Psoas muscle (tissue), 8 donors: Measurements from ENCODE around the gene PLPPR1. TPM values are rescaled to one million over a fixed set of nuclear protein-coding genes. Genes with fewer than 3 reads are reported as not detected.

Experiments used
- ATAC-seq, 4 donors: fragments of 200-7000 bp; cut with Tn5 transposase; one replicate each; pipeline ENCODE4 v1.9.1; 2020; ENCODE audit warnings: moderate library complexity in 3 of 4, mild to moderate bottlenecking in 2 of 4
- DNase-seq, 2 donors: peaks; one replicate each; pipeline ENCODE4 v3.0.0-alpha.2; 2020
- H3K27ac ChIP-seq: fragments of 200-600 bp; one replicate; pipeline ENCODE4 v1.8.0; 2022
- H3K27me3 ChIP-seq, 3 donors: fragments of 200-600 bp in 1 of 3; one replicate each; pipeline versions ENCODE4 v1.6.1 to v1.8.0; 2013 to 2022; ENCODE audit warnings: low read length in 2 of 3, mild to moderate bottlenecking in 2 of 3, moderate library complexity in 1 of 3; ENCODE audit not compliant: insufficient read depth in 3 of 3
- H3K36me3 ChIP-seq, 2 donors: fragments of 200-600 bp in 1 of 2; one replicate each; pipeline versions ENCODE4 v1.6.1 to v1.8.0; 2013 to 2022; ENCODE audit warnings: low read depth in 1 of 2, mild to moderate bottlenecking in 1 of 2, moderate library complexity in 1 of 2; ENCODE audit not compliant: insufficient read depth in 1 of 2
- H3K4me1 ChIP-seq: fragments of 200-600 bp; one replicate; pipeline ENCODE4 v1.8.0; 2022
- H3K4me3 ChIP-seq: fragments of 200-600 bp; one replicate; pipeline ENCODE4 v1.8.0; 2022; ENCODE audit warnings: mild to moderate bottlenecking
- H3K9me3 ChIP-seq: fragments of 200-600 bp; one replicate; pipeline ENCODE4 v1.8.0; 2022
- CTCF ChIP-seq: fragments of 200-600 bp; IDR thresholded peaks from one replicate; pipeline ENCODE4 v1.8.0; 2022; ENCODE audit warnings: antibody characterized with exemption
- WGBS, 3 donors: extraction: QIAGEN DNeasy Blood & Tissue Kit; methylation state at CpG; one replicate each; pipeline versions ENCODE4 v1.1.6 to v1.1.7; 2013; 5-methylcytosine and 5-hydroxymethylcytosine counted together
- intact Hi-C, 2 donors: fragments of 100-400 bp; cut with DNase I; formaldehyde crosslinking; loops; one replicate each; pipeline versions ENCODE4 v1.11.0 to v1.14.2; 2022
- polyA plus RNA-seq, 3 donors: library from polyadenylated mRNA; stranded (reverse); fragments of 200-250 nt; gene quantifications; one replicate each; pipeline ENCODE4 v1.2.3, GENCODE V29; 2013
- total RNA-seq, 4 donors: library from RNA; stranded (reverse); fragmentation: NEBNext Ultra II Directional in 2 of 4; extraction: Animal tissue kit (Norgen Biotek cat#: 25700) in 2 of 4; gene quantifications; one replicate each; pipeline versions ENCODE4 v1.2.1 to v1.2.4, GENCODE V29; 2021 to 2023
- donor health status: healthy with polysubstance abuse.
- donor health status: DM: no; HTN: no; CAD: no; lungs with moderate emphysema.
- donor health status: Bipolar disorder and iron deficiency.
- donor health status: healthy.
- donor health status: DM: yes; HTN: yes; CAD: no.
- donor health status: DM: no; HTN: no; CAD: no.
- donor health status: DM: no; HTN: no; CAD: no.
- donor health status: DM: yes; HTN: yes; CAD: no.

PLPPR1 gene
- total and polyA plus RNA-seq, 7 donors: 0.03 to 0.11 TPM; not detected in 5

DNA sequence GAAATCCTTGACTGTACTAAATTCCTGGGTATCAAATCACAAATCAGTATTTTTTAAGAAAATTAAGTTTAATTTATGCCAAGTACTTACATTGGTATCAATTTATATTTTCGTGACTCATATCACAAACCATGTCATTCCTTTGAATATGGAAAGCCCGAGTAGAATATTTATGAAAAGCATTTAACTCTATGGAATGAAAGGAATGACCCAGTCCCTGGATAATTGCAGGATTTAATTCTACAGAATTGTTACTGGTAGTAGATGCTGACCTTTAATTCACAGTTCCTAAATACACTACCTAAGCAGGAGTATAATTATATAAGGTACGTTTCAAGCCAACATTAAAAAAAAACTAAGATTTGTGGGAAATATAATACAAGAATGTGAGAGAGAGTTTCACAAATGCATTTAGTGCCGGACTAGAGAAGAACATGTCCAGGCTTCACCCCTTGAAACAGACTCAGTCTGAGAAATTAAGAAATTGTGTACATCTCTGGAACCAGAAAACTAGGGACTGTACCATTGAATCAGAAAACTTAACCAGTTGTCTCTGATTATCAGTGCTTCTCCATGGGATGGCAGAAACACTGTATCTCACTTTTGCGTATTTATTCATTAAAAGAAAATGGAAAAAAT is 28.5 kb upstream of the PLPPR1 start:
- no peak for TF ChIP-seq CTCF
- Histone ChIP-seq H3K4me1 (no peaks in the 10 kb centered on the region), H3K4me3 (no peak overlapping the region), H3K27ac (no peak overlapping the region), H3K36me3 (no peaks in the 10 kb centered on the region), H3K27me3 (no peaks in the 10 kb centered on the region), H3K9me3 (no peaks in the 10 kb centered on the region)
- DNase-seq (no peak), ATAC-seq (no peak)
- intact Hi-C loops: no loop called here
- WGBS, 3 donors: 52 to 64% (median 54%) methylated on average over 5 of the region's 5 CpGs

DNA sequence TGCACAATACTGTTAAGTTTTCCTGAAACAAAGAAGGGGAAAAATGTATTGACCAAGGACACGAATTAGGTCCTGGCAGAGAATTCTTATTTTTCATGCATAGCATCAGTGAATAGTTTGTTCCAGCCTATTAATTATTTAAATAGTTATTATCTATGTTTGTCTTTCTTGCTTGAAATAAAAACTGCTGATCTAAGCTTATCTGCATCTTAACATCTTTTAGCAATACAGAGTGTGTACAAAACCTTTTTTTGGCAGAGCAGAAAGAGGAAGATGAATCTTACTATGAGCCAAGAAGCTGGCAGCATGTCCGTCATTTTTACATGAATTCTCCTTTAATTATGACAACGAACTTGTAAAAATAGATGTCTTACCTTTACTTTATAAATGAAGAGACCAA is 23.3 kb upstream of the PLPPR1 start:
- TF ChIP-seq CTCF: no peak
- H3K27ac ChIP-seq: no peak overlapping the region
- intact Hi-C loops: no loop called here
- no peak overlapping the region for H3K4me3 ChIP-seq
- 80 to 84% (median 83%) methylated on average over 3 of the region's 3 CpGs for WGBS, 3 donors
- no peaks in the 10 kb centered on the region for H3K27me3 ChIP-seq
- ATAC-seq (no peak), DNase-seq (no peak)
- H3K9me3 ChIP-seq: no peaks in the 10 kb centered on the region
- no peaks in the 10 kb centered on the region for H3K4me1 ChIP-seq
- no peaks in the 10 kb centered on the region for H3K36me3 ChIP-seq

- Histone ChIP-seq H3K9me3 (no peaks in the 10 kb centered on the region), H3K4me1 (no peaks in the 10 kb centered on the region), H3K27ac (no peak overlapping the region), H3K27me3 (no peaks in the 10 kb centered on the region), H3K4me3 (no peak overlapping the region), H3K36me3 (no peaks in the 10 kb centered on the region)
- DNase-seq: no peak
- ATAC-seq: no peak
- 53 to 67% (median 64%) methylated on average over 2 of the region's 2 CpGs for WGBS, 3 donors
- TF ChIP-seq CTCF: no peak
- intact Hi-C loops: no loop called here
Observed at GRCh38 chr9:101014566-101014965, 14.0 kb upstream of the PLPPR1 start.

GRCh38 chr9:101018467-101018866 is 10.1 kb upstream of the PLPPR1 start:
- DNase-seq (peak; percentile 9 to 25), ATAC-seq (peak in 1 of 4 donors; percentile 64)
- Histone ChIP-seq H3K9me3 (no peaks in the 10 kb centered on the region), H3K4me3 (no peak overlapping the region), H3K27ac (no peak overlapping the region), H3K36me3 (no peaks in the 10 kb centered on the region), H3K27me3 (peaks cover 0 to 3% (median 0%) of the 10 kb centered on the region in 3 donors), H3K4me1 (no peaks in the 10 kb centered on the region)
- WGBS, 3 donors: 13 to 37% (median 21%) methylated on average over 2 of the region's 2 CpGs
- no peak for TF ChIP-seq CTCF
- intact Hi-C loops: no loop called here

DNA sequence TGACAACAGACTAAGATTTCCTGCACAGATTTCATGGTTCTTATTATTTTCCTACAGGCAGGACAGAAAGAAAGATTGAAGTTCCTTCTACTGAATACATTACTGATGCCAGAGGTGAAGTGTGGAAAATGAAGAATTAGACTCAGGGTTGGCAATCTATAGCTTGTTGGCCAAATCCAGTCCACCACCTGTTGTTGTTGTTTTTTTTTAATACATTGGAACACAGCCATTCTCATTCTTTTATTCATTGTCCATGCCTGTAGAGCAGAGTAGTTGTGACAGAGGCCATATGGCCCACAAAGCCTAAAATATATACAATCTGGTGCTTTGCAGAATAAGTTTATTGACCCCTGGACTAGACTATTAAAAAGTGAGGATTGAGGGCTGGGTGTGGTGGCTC is 5.8 kb upstream of the PLPPR1 start:
- Histone ChIP-seq H3K4me3 (no peak overlapping the region), H3K36me3 (no peaks in the 10 kb centered on the region), H3K9me3 (no peaks in the 10 kb centered on the region), H3K27me3 (peaks cover 0 to 23% (median 0%) of the 10 kb centered on the region in 3 donors), H3K4me1 (no peaks in the 10 kb centered on the region), H3K27ac (no peak overlapping the region)
- TF ChIP-seq CTCF: no peak
- DNase-seq: no peak
- ATAC-seq: no peak
- intact Hi-C loops: no loop called here
